GM13977 (cell line): ENCODE data around the gene VWC2.
A peak's percentile ranks its signal among the peaks of the same experiment; 100 is the strongest.

Experiments used
- DNase-seq: peaks from one replicate; pipeline ENCODE4 v3.0.0; 2012; ENCODE audit warnings: low spot score
- CTCF ChIP-seq: IDR thresholded peaks from 2 replicates; pipeline ENCODE4 v1.5.1; 2012; ENCODE audit warnings: mild to moderate bottlenecking, control low read depth; ENCODE audit not compliant: insufficient read depth; ENCODE audit errors: extremely low read depth, missing control alignments
- in situ Hi-C: fragments of 300-500 bp; cut with MboI; formaldehyde crosslinking; loops from one replicate; pipeline ENCODE4 v1.12.0; 2022; ENCODE audit warnings: low sequenced_read_pairs, low pct_unique_long_range_greater_than_20kb, mixed read lengths, inconsistent platforms; ENCODE audit not compliant: unreplicated experiment

Gene VWC2

GRCh38 chr7:49772916-49773217, 571 bp upstream of the VWC2 start:
- DNase-seq, result peak; percentile 44
- TF ChIP-seq CTCF, result no peak
- in situ Hi-C loops, result no loop called here

GRCh38 chr7:49773936-49774458, 559 bp downstream of the VWC2 start:
- in situ Hi-C loops, result no loop called here
- DNase-seq, result peak; percentile 66
- no peak for TF ChIP-seq CTCF

- no peak for TF ChIP-seq CTCF
- DNase-seq, result peak; percentile 56
- in situ Hi-C loops, result no loop called here
Observed at GRCh38 chr7:49774459-49775064, 1.1 kb downstream of the VWC2 start.

GRCh38 chr7:49775065-49775948, 1.9 kb downstream of the VWC2 start:
- in situ Hi-C loops, result no loop called here
- peak; percentile 35 for DNase-seq
- TF ChIP-seq CTCF, result no peak

GRCh38 chr7:49775949-49776443, 2.6 kb downstream of the VWC2 start:
- no peak for TF ChIP-seq CTCF
- in situ Hi-C loops, result no loop called here
- no peak for DNase-seq

GRCh38 chr7:49776994-49777393, 3.6 kb downstream of the VWC2 start:
- no peak for DNase-seq
- TF ChIP-seq CTCF, result peak; percentile 37
- in situ Hi-C loops, result no loop called here
